GM12878 (cell line): ENCODE results near the gene KCNG1. TPM values are rescaled to one million over a fixed set of nuclear protein-coding genes. Genes with fewer than 3 reads are reported as not detected.

Source experiments
- ATAC-seq: fragments of 200-7000 bp; cut with Tn5 transposase; 3 replicates; pipeline ENCODE4 v1.9.1; 2020; ENCODE audit warnings: mild to moderate bottlenecking, moderate library complexity
- BruUV-seq: library from RNA; stranded (reverse); fragments of 400-500 nt; replicated peaks from 2 replicates; lab custom pipeline; 2021; lab: Mats Ljungman, UMichigan
- CTCF ChIA-PET: fragments of 300-600 bp; sonication (Branson Sonifier 250); formaldehyde crosslinking; extraction: SDS; loops from one replicate; lab custom pipeline; 2021; ENCODE audit warnings: inconsistent platforms; lab: Yijun Ruan, JAX
- POLR2A ChIA-PET: fragments of 350-600 bp; formaldehyde crosslinking; extraction: SDS; loops from one replicate; lab custom pipeline; 2021; ENCODE audit warnings: inconsistent platforms; lab: Charles Lee
- RAD21 ChIA-PET: fragments of 300-600 bp; sonication (Branson Sonifier 250); formaldehyde crosslinking; loops from one replicate; lab custom pipeline; 2023; ENCODE audit warnings: antibody characterized with exemption; ENCODE audit not compliant: unreplicated experiment; lab: Charles Lee
- SMC1A ChIA-PET: fragments of 300-600 bp; sonication (Branson Sonifier 250); formaldehyde crosslinking; loops from one replicate; lab custom pipeline; 2023; ENCODE audit not compliant: unreplicated experiment, uncharacterized antibody; lab: Charles Lee
- DNase-seq: peaks from one replicate; pipeline ENCODE4 v3.0.0-alpha.2; 2011; ENCODE audit warnings: low read depth, low spot score
- FAIRE-seq: peaks from 3 replicates; lab custom pipeline; 2011; peaks lifted over from hg19 to GRCh38; lab: Jason Lieb, UNC
- H2AFZ ChIP-seq: 2 replicates; pipeline ENCODE4 v1.6.0; 2011; ENCODE audit warnings: low read depth, low read length, control low read depth; ENCODE audit not compliant: control insufficient read depth
- H3K27ac ChIP-seq: 2 replicates; pipeline ENCODE4 v1.5.1; 2011; ENCODE audit warnings: control low read depth; ENCODE audit not compliant: control insufficient read depth, insufficient read depth
- H3K27me3 ChIP-seq, 2 experiments: replicated peaks in 1 of 2; 2 replicates each; pipeline versions ENCODE4 v1.6.0 to v1.6.1; 2011; ENCODE audit warnings: low read length in 1 of 2; ENCODE audit not compliant: control insufficient read depth in 2 of 2, insufficient read depth in 2 of 2
- H3K36me3 ChIP-seq, 2 experiments: 2 replicates each; pipeline ENCODE4 v1.5.1; 2011; ENCODE audit warnings: low read length in 1 of 2; ENCODE audit not compliant: control insufficient read depth in 2 of 2, insufficient read depth in 2 of 2
- H3K4me1 ChIP-seq: 2 replicates; pipeline ENCODE4 v1.6.1; 2011; ENCODE audit warnings: mild to moderate bottlenecking, low read length, moderate library complexity, mixed read lengths; ENCODE audit not compliant: control insufficient read depth, insufficient read depth
- H3K4me2 ChIP-seq: 2 replicates; pipeline ENCODE4 v1.6.0; 2011; ENCODE audit warnings: control low read depth; ENCODE audit not compliant: control insufficient read depth, insufficient read depth
- H3K4me3 ChIP-seq: fragments of 200-600 bp; sonication (generic); 2 replicates; pipeline ENCODE4 v1.5.1; 2016
- H3K79me2 ChIP-seq: 2 replicates; pipeline ENCODE4 v1.6.0; 2011; ENCODE audit warnings: low read length; ENCODE audit not compliant: control insufficient read depth, insufficient read depth
- H3K9ac ChIP-seq: 2 replicates; pipeline ENCODE4 v1.8.0; 2011; ENCODE audit warnings: low read length, control low read depth, mixed read lengths; ENCODE audit not compliant: control insufficient read depth, insufficient read depth
- H3K9me3 ChIP-seq: replicated peaks from 3 replicates; pipeline ENCODE4 v1.5.1; 2011; ENCODE audit warnings: mild to moderate bottlenecking, low read length; ENCODE audit not compliant: control insufficient read depth, insufficient read depth
- H4K20me1 ChIP-seq: 2 replicates; pipeline ENCODE4 v1.6.0; 2011; ENCODE audit not compliant: control insufficient read depth, insufficient read depth
- CEBPB ChIP-seq, 2 experiments: fragments of 150-350 bp in 1 of 2; IDR thresholded peaks; 2 replicates each; pipeline ENCODE4 v1.6.1; 2012 to 2014; ENCODE audit warnings: low read depth in 2 of 2, low read length in 2 of 2, borderline replicate concordance in 1 of 2, inconsistent platforms in 1 of 2
- EZH2 ChIP-seq: IDR thresholded peaks from 2 replicates; pipeline ENCODE4 v1.6.1; 2012; ENCODE audit warnings: low read depth, mild to moderate bottlenecking, control low read depth, inconsistent platforms, low read length, borderline replicate concordance; ENCODE audit not compliant: control insufficient read depth
- RCOR1 ChIP-seq: conservative IDR thresholded peaks from 2 replicates; pipeline ENCODE4 v1.6.1; 2012; ENCODE audit warnings: low read depth, low read length, improper control_type of control experiment
- SIN3A ChIP-seq: IDR thresholded peaks from 2 replicates; pipeline ENCODE4 v1.6.1; 2012; ENCODE audit warnings: low read depth, low read length, improper control_type of control experiment
- STAT1 ChIP-seq: fragments of 450-650 bp; conservative IDR thresholded peaks from 2 replicates; pipeline ENCODE4 v1.6.1; 2014; ENCODE audit warnings: antibody characterized with exemption, mild to moderate bottlenecking
- TARDBP ChIP-seq: IDR thresholded peaks from 2 replicates; pipeline ENCODE4 v1.6.1; 2016; ENCODE audit warnings: borderline replicate concordance
- TCF7 ChIP-seq: IDR thresholded peaks from 2 replicates; pipeline ENCODE4 v1.6.1; 2014; ENCODE audit warnings: antibody characterized with exemption, borderline replicate concordance
- YBX1 ChIP-seq: fragments of 450-650 bp; IDR thresholded peaks from 2 replicates; pipeline ENCODE4 v1.6.1; 2016; ENCODE audit warnings: antibody characterized with exemption
- ZNF217 ChIP-seq: fragments of 450-650 bp; IDR thresholded peaks from 2 replicates; pipeline ENCODE4 v1.6.1; 2017; ENCODE audit warnings: antibody characterized with exemption, mild to moderate bottlenecking
- WGBS: methylation state at CpG from one replicate; pipeline ENCODE4 v1.1.6; 2016; ENCODE audit warnings: low lambda C conversion rate; ENCODE audit not compliant: insufficient replicate concordance, insufficient coverage; ENCODE audit errors: missing lambda C conversion rate; 5-methylcytosine and 5-hydroxymethylcytosine counted together
- in situ Hi-C: fragments of 300-500 bp; cut with MboI; formaldehyde crosslinking; loops from 9 replicates; pipeline ENCODE4 v1.14.3; 2018; ENCODE audit warnings: mixed read lengths
- intact Hi-C: fragments of 100-400 bp; cut with micrococcal nuclease; formaldehyde crosslinking; loops from one replicate; pipeline ENCODE4 v1.14.2; 2022; ENCODE audit not compliant: unreplicated experiment
- polyA plus RNA-seq, 11 experiments: library from polyadenylated mRNA; depleted of rRNA in 4 of 11; unstranded in 6 of 11; stranded (reverse) in 5 of 11; fragments of >200 nt; fragmentation: Nextera tagmentation in 4 of 11; fragmentation: Illumina TruSeq in 1 of 11; extraction: Ambion mirVana in 4 of 11; extraction: Trizol in 1 of 11; gene quantifications; 1 replicate in 1 of 11; 2 replicates in 10 of 11; pipeline versions ENCODE4 v1.2.1 to v1.2.3, GENCODE V29; 2011 to 2016; ENCODE audit warnings: inconsistent platforms in 2 of 11, missing spikeins in 2 of 11, low read depth in 1 of 11
- total RNA-seq, 4 experiments: library from RNA; depleted of rRNA in 3 of 4; stranded (reverse); fragments of >200 nt in 3 of 4; fragmentation: Illumina TruSeq in 1 of 4; extraction: Trizol in 1 of 4; gene quantifications; 2 replicates each; pipeline versions ENCODE4 v1.2.1 to v1.2.3, GENCODE V29; 2013 to 2021
- TF ChIP-seq, protein P1 (sequence below): fragments of 150-350 bp; IDR thresholded peaks from 2 replicates; pipeline ENCODE4 v1.6.1; 2016; ENCODE audit warnings: low read depth, low read length
- TF ChIP-seq, protein P2 (sequence below): IDR thresholded peaks from 2 replicates; pipeline ENCODE4 v1.6.1; 2011; ENCODE audit warnings: low read depth, mild to moderate bottlenecking, low read length, moderate library complexity, borderline replicate concordance; ENCODE audit errors: extremely low read depth

The KCNG1 gene
- total and polyA plus RNA-seq, 10 of the 15 experiments (the other 5 are each of a cell fraction or from before 2014, with no cell fraction given) = not detected

DNA sequence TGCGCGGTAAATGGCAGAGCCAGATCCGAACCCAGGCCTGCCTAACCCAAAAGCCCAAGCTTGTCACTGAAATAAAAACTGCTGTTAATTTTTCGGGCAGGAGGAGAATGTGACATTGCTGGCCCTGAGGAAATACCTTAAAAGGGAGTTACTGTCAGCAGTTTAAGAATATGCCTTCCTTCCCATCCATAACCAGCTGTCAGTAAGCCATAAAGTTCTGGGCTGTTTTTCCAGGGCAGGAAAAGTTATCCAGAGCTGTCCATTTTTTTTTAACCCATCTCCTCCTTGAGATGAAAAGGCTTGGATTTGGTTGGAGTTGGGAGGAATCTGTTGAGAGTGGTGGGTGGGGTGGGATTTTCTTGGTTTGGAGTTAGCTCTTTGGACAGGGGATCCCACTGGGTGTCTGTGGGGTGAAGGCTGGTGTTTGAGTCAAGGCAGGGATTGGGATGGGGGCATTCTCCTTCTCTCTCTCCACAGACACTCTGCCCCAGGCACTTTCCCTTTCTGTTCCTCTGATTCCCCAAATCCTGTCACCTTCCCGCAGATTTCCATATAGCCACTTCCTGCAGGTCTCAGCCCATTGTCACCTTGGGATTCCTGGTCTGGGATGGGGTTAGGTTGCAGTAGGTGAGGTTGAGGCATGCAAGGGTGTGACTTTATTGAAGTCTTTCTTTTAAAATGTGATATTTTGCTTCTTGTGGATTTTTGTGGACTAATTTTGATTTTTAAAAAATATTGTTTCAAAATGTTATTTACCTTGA is 4.3 kb upstream of the KCNG1 start:
- CTCF ChIA-PET = interaction anchor here (1.4 kb wide), 1 partner anchor 12 kb away, joined by 3 read pairs; no protein-coding TSS in a partner anchor

DNA sequence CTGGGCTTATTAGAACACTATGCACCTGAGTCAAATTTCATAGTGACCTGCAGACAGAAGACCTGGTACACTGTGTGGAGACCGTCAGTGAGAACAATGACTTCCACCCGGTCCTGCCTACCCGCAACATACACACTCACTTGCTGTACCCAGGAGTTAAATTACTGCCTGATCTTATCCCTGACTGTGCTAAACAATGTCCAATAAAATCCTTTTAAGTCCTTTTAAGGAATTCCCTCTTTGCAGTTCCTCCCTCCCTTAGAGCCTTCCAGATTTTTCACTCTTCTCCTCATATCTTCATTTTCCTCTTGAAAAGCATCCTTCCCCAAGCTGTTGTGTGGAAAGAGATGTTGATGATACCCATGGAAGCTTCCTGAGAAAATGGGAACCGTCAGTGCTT is 3.4 kb upstream of the KCNG1 start:
- Histone ChIP-seq H3K27ac (no peak overlapping the region), H3K79me2 (no peaks in the 10 kb centered on the region), H3K9me3 (no peaks in the 10 kb centered on the region), H3K4me3 (no peak overlapping the region), H3K27me3 (peaks cover 13 to 15% of the 10 kb centered on the region in 2 experiments), H2AFZ (no peak overlapping the region), H3K9ac (no peak overlapping the region), H4K20me1 (no peaks in the 10 kb centered on the region), H3K4me1 (no peaks in the 10 kb centered on the region), H3K4me2 (no peak overlapping the region), H3K36me3 (no peaks in the 10 kb centered on the region)
- in situ Hi-C loops = no loop called here
- intact Hi-C loops = no loop called here
- WGBS = 0% methylated on average over 4 of the region's 4 CpGs
- ChIA-PET CTCF (no interaction called here), SMC1A (no interaction called here), POLR2A (no interaction called here), RAD21 (no interaction called here)
- DNase-seq = no peak
- no peak for TF ChIP-seq SIN3A
- TF ChIP-seq TCF7 = no peak
- TF ChIP-seq, protein P1, sequence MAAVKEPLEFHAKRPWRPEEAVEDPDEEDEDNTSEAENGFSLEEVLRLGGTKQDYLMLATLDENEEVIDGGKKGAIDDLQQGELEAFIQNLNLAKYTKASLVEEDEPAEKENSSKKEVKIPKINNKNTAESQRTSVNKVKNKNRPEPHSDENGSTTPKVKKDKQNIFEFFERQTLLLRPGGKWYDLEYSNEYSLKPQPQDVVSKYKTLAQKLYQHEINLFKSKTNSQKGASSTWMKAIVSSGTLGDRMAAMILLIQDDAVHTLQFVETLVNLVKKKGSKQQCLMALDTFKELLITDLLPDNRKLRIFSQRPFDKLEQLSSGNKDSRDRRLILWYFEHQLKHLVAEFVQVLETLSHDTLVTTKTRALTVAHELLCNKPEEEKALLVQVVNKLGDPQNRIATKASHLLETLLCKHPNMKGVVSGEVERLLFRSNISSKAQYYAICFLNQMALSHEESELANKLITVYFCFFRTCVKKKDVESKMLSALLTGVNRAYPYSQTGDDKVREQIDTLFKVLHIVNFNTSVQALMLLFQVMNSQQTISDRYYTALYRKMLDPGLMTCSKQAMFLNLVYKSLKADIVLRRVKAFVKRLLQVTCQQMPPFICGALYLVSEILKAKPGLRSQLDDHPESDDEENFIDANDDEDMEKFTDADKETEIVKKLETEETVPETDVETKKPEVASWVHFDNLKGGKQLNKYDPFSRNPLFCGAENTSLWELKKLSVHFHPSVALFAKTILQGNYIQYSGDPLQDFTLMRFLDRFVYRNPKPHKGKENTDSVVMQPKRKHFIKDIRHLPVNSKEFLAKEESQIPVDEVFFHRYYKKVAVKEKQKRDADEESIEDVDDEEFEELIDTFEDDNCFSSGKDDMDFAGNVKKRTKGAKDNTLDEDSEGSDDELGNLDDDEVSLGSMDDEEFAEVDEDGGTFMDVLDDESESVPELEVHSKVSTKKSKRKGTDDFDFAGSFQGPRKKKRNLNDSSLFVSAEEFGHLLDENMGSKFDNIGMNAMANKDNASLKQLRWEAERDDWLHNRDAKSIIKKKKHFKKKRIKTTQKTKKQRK = no peak
- no peak for TF ChIP-seq RCOR1
- TF ChIP-seq TARDBP = no peak
- TF ChIP-seq, protein P2, sequence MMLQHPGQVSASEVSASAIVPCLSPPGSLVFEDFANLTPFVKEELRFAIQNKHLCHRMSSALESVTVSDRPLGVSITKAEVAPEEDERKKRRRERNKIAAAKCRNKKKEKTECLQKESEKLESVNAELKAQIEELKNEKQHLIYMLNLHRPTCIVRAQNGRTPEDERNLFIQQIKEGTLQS = no peak
- TF ChIP-seq CEBPB (IDR thresholded peaks at IDR 0.05; ENCODE audit: borderline replicate concordance in 1 of 2, low read depth in 2 of 2, low read length in 2 of 2) = no peak
- no peak for TF ChIP-seq YBX1
- no TSS peak for BruUV-seq
- no peak for FAIRE-seq
- ATAC-seq = no peak

More for the DNA sequence above, 4.3 kb upstream of the KCNG1 start:
- BruUV-seq = no TSS peak
- SMC1A ChIA-PET = no interaction called here
- H3K27me3 ChIP-seq = peaks cover 11 to 12% of the 10 kb centered on the region in 2 experiments
- H3K27ac ChIP-seq = no peak overlapping the region
- H3K79me2 ChIP-seq = no peaks in the 10 kb centered on the region
- no peaks in the 10 kb centered on the region; the same call in 2 of the 3 replicates for H3K9me3 ChIP-seq
- TF ChIP-seq ZNF217 (no peak), STAT1 (no peak), EZH2 (no peak)
- intact Hi-C loops = no loop called here
- no peaks in the 10 kb centered on the region for H3K36me3 ChIP-seq
- in situ Hi-C loops = no loop called here
- no peak overlapping the region for H3K4me3 ChIP-seq
- FAIRE-seq (no peak), ATAC-seq (no peak), DNase-seq (no peak)
- no peak overlapping the region for H3K4me2 ChIP-seq
- H3K9ac ChIP-seq = no peak overlapping the region
- WGBS = 41% methylated on average over 5 of the region's 5 CpGs
- RAD21 ChIA-PET = no interaction called here
- POLR2A ChIA-PET = no interaction called here
- H3K4me1 ChIP-seq = no peaks in the 10 kb centered on the region
- H2AFZ ChIP-seq = no peak overlapping the region
- no peaks in the 10 kb centered on the region for H4K20me1 ChIP-seq
